OCI-LY1 (cell line): Measurements from ENCODE around the gene ELOF1.
A peak's percentile ranks its signal among the peaks of the same experiment; 100 is the strongest.
"Not testable (repeated sequence)": the region's sequence is repeated elsewhere in the genome, so short reads cannot be mapped to it uniquely, and the experiment has no call there.

Source experiments
- H2AFZ ChIP-seq: fragments of 200-600 bp; sonication (generic), shearing (Covaris generic); 2 replicates; pipeline ENCODE4 v1.6.0; 2014; ENCODE audit warnings: antibody characterized with exemption, mild to moderate bottlenecking, low read length
- H3F3A ChIP-seq: fragments of 200-600 bp; sonication (generic), shearing (Covaris generic); 2 replicates; pipeline ENCODE4 v1.6.0; 2014; ENCODE audit warnings: mild to moderate bottlenecking, antibody characterized with exemption, low read length, moderate library complexity; ENCODE audit not compliant: insufficient read depth
- H3K27ac ChIP-seq: fragments of 200-600 bp; sonication (generic); 2 replicates; pipeline ENCODE4 v1.5.1; 2014; ENCODE audit warnings: low read length, mixed run types, mild to moderate bottlenecking, low read depth; ENCODE audit not compliant: poor library complexity, severe bottlenecking
- H3K27me3 ChIP-seq: fragments of 200-600 bp; sonication (generic); 2 replicates; pipeline ENCODE4 v1.6.0; 2014; ENCODE audit warnings: antibody characterized with exemption, mild to moderate bottlenecking, low read length, moderate library complexity; ENCODE audit not compliant: insufficient read depth
- H3K36me3 ChIP-seq: fragments of 200-600 bp; sonication (generic); 2 replicates; pipeline ENCODE4 v1.6.1; 2014; ENCODE audit warnings: mild to moderate bottlenecking, antibody characterized with exemption, low read length, moderate library complexity, mixed read lengths; ENCODE audit not compliant: insufficient read depth
- H3K4me1 ChIP-seq: fragments of 200-600 bp; sonication (generic); 2 replicates; pipeline ENCODE4 v1.5.1; 2014; ENCODE audit warnings: mild to moderate bottlenecking, low read length, moderate library complexity; ENCODE audit not compliant: insufficient read depth, severe bottlenecking
- H3K4me2 ChIP-seq: fragments of 200-600 bp; sonication (generic), shearing (Covaris generic); 2 replicates; pipeline ENCODE4 v1.6.1; 2014; ENCODE audit warnings: low read length
- H3K4me3 ChIP-seq: fragments of 200-600 bp; sonication (generic); 2 replicates; pipeline ENCODE4 v1.5.1; 2014; ENCODE audit warnings: low read length, low read depth, mild to moderate bottlenecking, mixed read lengths; ENCODE audit not compliant: poor library complexity, severe bottlenecking
- H3K79me2 ChIP-seq: fragments of 200-600 bp; shearing (Covaris generic); 2 replicates; pipeline ENCODE4 v1.6.1; 2016; ENCODE audit warnings: mixed run types, low read length, mixed read lengths; ENCODE audit not compliant: insufficient read depth
- H3K9ac ChIP-seq: fragments of 200-600 bp; sonication (generic), shearing (Covaris generic); 2 replicates; pipeline ENCODE4 v1.6.1; 2014; ENCODE audit warnings: mild to moderate bottlenecking, low read length, mixed read lengths
- H3K9me2 ChIP-seq: fragments of 200-600 bp; sonication (generic), shearing (Covaris generic); 2 replicates; pipeline ENCODE4 v1.6.1; 2014; ENCODE audit warnings: low read depth, mild to moderate bottlenecking, low read length, mixed read lengths
- H3K9me3 ChIP-seq: fragments of 200-600 bp; shearing (Covaris generic); 2 replicates; pipeline ENCODE4 v1.6.1; 2014; ENCODE audit warnings: low read length, mixed read lengths
- H4K20me1 ChIP-seq: fragments of 200-600 bp; sonication (generic), shearing (Covaris generic); 2 replicates; pipeline ENCODE4 v1.6.0; 2016; ENCODE audit warnings: mild to moderate bottlenecking, low read length; ENCODE audit not compliant: insufficient read depth
- CTCF ChIP-seq: fragments of 200-600 bp; sonication (generic), shearing (Covaris generic); IDR thresholded peaks from 2 replicates; pipeline ENCODE4 v1.5.1; 2017; ENCODE audit warnings: mild to moderate bottlenecking, antibody characterized with exemption, low read length, moderate library complexity, mixed read lengths
- EZH2 ChIP-seq: fragments of 200-600 bp; sonication (generic), shearing (Covaris generic); IDR thresholded peaks from 2 replicates; pipeline ENCODE4 v1.8.0; 2017; ENCODE audit warnings: borderline replicate concordance, mixed run types, mild to moderate bottlenecking, antibody characterized with exemption, low read length, moderate library complexity, mixed read lengths

ELOF1 gene

DNA sequence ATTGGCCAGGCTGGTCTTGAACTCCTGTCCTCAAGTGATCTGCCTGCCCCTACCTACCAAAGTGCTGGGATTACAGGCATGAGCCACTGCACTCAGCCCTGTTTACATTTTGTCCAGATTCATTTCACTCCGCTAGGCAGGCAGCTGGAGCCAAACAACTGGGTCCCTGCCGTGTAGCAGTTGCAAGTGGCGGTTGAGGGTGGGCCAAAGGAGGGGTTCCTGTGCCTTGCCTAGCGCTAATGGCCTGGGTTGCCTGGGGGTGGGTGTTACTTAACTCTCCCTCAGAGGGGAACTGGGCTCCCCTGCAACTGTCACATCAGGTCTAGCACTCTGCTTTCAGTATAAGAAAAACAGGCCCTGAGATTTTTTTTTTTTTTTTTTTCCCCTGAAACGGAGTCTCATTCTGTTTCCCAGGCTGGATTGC lies 11.0 kb upstream of the ELOF1 start:
- Histone ChIP-seq H3K4me3 (no peak overlapping the region), H3K9me2 (no peaks in the 10 kb centered on the region), H2AFZ (no peak overlapping the region), H3K4me1 (peaks cover 10% of the 10 kb centered on the region), H3K27ac (peak overlapping the region; percentile 41), H3F3A (no peaks in the 10 kb centered on the region), H3K79me2 (no peaks in the 10 kb centered on the region), H3K27me3 (no peaks in the 10 kb centered on the region), H3K36me3 (peaks cover 4% of the 10 kb centered on the region; the same call in 1 of the 2 replicates), H3K9me3 (no peaks in the 10 kb centered on the region), H4K20me1 (no peaks in the 10 kb centered on the region), H3K4me2 (no peak overlapping the region), H3K9ac (no peak overlapping the region)
- no peak for TF ChIP-seq CTCF

- Histone ChIP-seq H3K36me3 (peaks cover 4% of the 10 kb centered on the region; the same call in 1 of the 2 replicates), H3K4me1 (peaks cover 21% of the 10 kb centered on the region), H3K27ac (peak overlapping the region; percentile 11), H2AFZ (no peak overlapping the region), H3K9me2 (no peaks in the 10 kb centered on the region), H3K9ac (no peak overlapping the region), H3K9me3 (no peaks in the 10 kb centered on the region), H3K4me2 (no peak overlapping the region), H3K79me2 (no peaks in the 10 kb centered on the region), H3K4me3 (no peak overlapping the region), H3F3A (no peaks in the 10 kb centered on the region), H4K20me1 (no peaks in the 10 kb centered on the region), H3K27me3 (no peaks in the 10 kb centered on the region)
- TF ChIP-seq CTCF (no peak), EZH2 (no peak)
Measured at GRCh38 chr19:11566164-11566563, 7.1 kb upstream of the ELOF1 start.

DNA sequence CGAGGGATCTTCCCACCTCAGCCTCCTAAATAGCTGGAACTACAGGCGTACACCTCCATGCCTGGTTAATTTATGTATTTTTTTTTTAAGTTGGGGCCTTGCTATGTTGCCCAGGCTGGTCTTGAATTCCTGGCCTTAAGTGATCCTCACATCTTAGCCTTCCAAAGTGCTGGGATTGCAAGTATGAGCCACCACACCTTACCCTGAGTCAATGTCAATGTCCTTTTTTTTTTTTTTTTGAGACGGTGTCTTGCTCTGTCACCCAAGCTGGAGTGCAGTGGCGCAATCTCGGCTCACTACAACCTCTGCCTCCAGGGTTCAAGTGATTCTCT lies 6.6 kb upstream of the ELOF1 start:
- not testable (repeated sequence) for H3K27ac ChIP-seq

DNA sequence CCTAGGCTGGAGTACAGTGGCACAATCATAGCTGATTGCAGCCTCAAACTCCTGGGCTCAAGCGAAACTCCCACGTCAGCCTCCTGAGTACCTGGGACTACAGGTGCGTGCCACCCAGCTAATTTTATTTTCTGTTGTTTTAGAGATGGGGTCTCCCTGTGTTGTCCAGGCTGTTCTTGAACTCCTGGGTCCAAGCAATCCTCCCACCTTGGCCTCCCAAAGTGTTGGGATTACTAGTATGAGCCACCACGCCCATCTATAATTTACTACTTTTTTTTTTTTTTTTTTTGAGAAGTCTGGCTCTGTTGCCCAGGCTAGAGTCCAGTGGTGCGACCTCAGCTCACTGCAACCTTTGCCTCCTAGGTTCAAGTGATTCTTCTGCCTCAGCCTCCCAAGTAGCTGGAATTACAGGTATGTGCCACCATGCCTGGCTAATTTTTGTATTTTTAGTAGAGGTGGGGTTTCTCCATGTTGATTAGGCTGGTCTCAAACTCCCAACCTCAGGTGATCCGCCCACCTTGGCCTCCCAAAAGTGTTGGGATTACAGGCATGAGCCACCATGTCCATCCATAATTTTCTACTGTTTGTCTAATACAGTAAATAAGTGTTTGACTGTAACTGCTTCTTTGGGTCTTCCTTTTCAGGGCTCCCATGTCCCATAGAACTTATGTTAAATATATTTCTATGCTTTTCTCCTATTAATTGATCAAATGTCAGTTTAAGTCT lies 5.2 kb upstream of the ELOF1 start:
- not testable (repeated sequence) for H3F3A ChIP-seq, H3K9me2 ChIP-seq, H3K4me3 ChIP-seq, H3K36me3 ChIP-seq, H3K9me3 ChIP-seq, H3K79me2 ChIP-seq, H2AFZ ChIP-seq, H3K27me3 ChIP-seq, H4K20me1 ChIP-seq
- Histone ChIP-seq H3K4me2 (peak overlapping the region; percentile 14; the same call in 1 of the 2 replicates), H3K9ac (peak overlapping the region; percentile 26; the same call in 1 of the 2 replicates), H3K27ac (peak overlapping the region; percentile 71), H3K4me1 (peaks cover 33% of the 10 kb centered on the region)

More for the DNA sequence above, 6.6 kb upstream of the ELOF1 start:
- H3K9me2 ChIP-seq, H3K9ac ChIP-seq, H3K4me3 ChIP-seq, H3K27me3 ChIP-seq, H4K20me1 ChIP-seq, H2AFZ ChIP-seq, H3K36me3 ChIP-seq, H3K9me3 ChIP-seq, H3K79me2 ChIP-seq, H3F3A ChIP-seq, H3K4me2 ChIP-seq: not testable (repeated sequence)
- H3K4me1 ChIP-seq: peaks cover 25% of the 10 kb centered on the region
